Mesenchymal stem cell (in vitro differentiated cells and primary cell): ENCODE measurements around the gene RPL36.

ENCODE experiments used
- DNase-seq: peaks from one replicate; pipeline ENCODE4 v3.0.0-alpha.2; 2013
- H2AFZ ChIP-seq: one replicate; pipeline ENCODE4 v1.6.1; 2013; ENCODE audit warnings: low read depth, mild to moderate bottlenecking, control low read depth, inconsistent platforms, low read length, moderate library complexity
- H2AK5ac ChIP-seq: 2 replicates; pipeline ENCODE4 v1.6.1; 2013; ENCODE audit warnings: low read length, moderate library complexity, mild to moderate bottlenecking, inconsistent platforms; ENCODE audit not compliant: severe bottlenecking
- H2BK120ac ChIP-seq: one replicate; pipeline ENCODE4 v1.6.1; 2013; ENCODE audit warnings: low read depth, mild to moderate bottlenecking, inconsistent platforms, low read length, moderate library complexity
- H2BK12ac ChIP-seq, 2 experiments: one replicate each; pipeline ENCODE4 v1.6.1; 2013; ENCODE audit warnings: inconsistent platforms in 2 of 2, low read length in 2 of 2, mild to moderate bottlenecking in 2 of 2, moderate library complexity in 2 of 2, control low read depth in 1 of 2
- H2BK15ac ChIP-seq: one replicate; pipeline ENCODE4 v1.6.1; 2013; ENCODE audit warnings: mild to moderate bottlenecking, low read depth, inconsistent platforms; ENCODE audit not compliant: poor library complexity, severe bottlenecking
- H2BK5ac ChIP-seq: 2 replicates; pipeline ENCODE4 v1.6.1; 2013; ENCODE audit warnings: low read depth, mild to moderate bottlenecking, low read length, control low read depth, inconsistent platforms; ENCODE audit not compliant: poor library complexity, severe bottlenecking
- H3K14ac ChIP-seq, 2 experiments: one replicate each; pipeline ENCODE4 v1.6.1; 2013; ENCODE audit warnings: inconsistent platforms in 2 of 2, low read length in 2 of 2, control low read depth in 1 of 2, mild to moderate bottlenecking in 1 of 2, moderate library complexity in 1 of 2
- H3K18ac ChIP-seq, 2 experiments: one replicate each; pipeline ENCODE4 v1.6.1; 2013; ENCODE audit warnings: inconsistent platforms in 2 of 2, low read length in 2 of 2, control low read depth in 1 of 2, low read depth in 1 of 2, mild to moderate bottlenecking in 1 of 2
- H3K23ac ChIP-seq, 2 experiments: one replicate each; pipeline ENCODE4 v1.6.1; 2013; ENCODE audit warnings: inconsistent platforms in 2 of 2, low read length in 2 of 2, mild to moderate bottlenecking in 2 of 2, moderate library complexity in 2 of 2, control low read depth in 1 of 2
- H3K27ac ChIP-seq: 2 replicates; pipeline ENCODE4 v1.5.1; 2013; ENCODE audit warnings: mild to moderate bottlenecking, moderate library complexity, low read length, control low read depth, inconsistent platforms; ENCODE audit not compliant: poor library complexity, severe bottlenecking
- H3K27me3 ChIP-seq, 2 experiments: 2 replicates each; pipeline versions ENCODE4 v1.6.1 to v1.7.0; 2013; ENCODE audit warnings: low read length in 2 of 2, mild to moderate bottlenecking in 2 of 2, moderate library complexity in 2 of 2, control low read depth in 1 of 2, inconsistent platforms in 1 of 2; ENCODE audit not compliant: control insufficient read depth in 1 of 2, insufficient read depth in 1 of 2
- H3K36me3 ChIP-seq, 2 experiments: 2 replicates each; pipeline versions ENCODE4 v1.6.1 to v1.7.0; 2013; ENCODE audit warnings: low read length in 2 of 2, control low read depth in 1 of 2, inconsistent platforms in 1 of 2, low read depth in 1 of 2, mild to moderate bottlenecking in 1 of 2; ENCODE audit not compliant: insufficient read depth in 2 of 2, control insufficient read depth in 1 of 2
- H3K4ac ChIP-seq, 2 experiments: one replicate each; pipeline ENCODE4 v1.6.1; 2013; ENCODE audit warnings: inconsistent platforms in 2 of 2, low read length in 2 of 2, mild to moderate bottlenecking in 2 of 2, moderate library complexity in 2 of 2, control low read depth in 1 of 2, low read depth in 1 of 2
- H3K4me1 ChIP-seq: 2 replicates; pipeline ENCODE4 v1.6.1; 2013; ENCODE audit warnings: low read depth, low read length, control low read depth; ENCODE audit not compliant: control insufficient read depth, insufficient read depth
- H3K4me2 ChIP-seq: 2 replicates; pipeline ENCODE4 v1.6.1; 2013; ENCODE audit warnings: low read length, mild to moderate bottlenecking, inconsistent platforms; ENCODE audit not compliant: poor library complexity, severe bottlenecking
- H3K4me3 ChIP-seq, 2 experiments: 2 replicates each; pipeline versions ENCODE4 v1.5.1 to v1.7.0; 2013; ENCODE audit warnings: low read length in 2 of 2, mild to moderate bottlenecking in 2 of 2, control low read depth in 1 of 2, low read depth in 1 of 2; ENCODE audit not compliant: insufficient read depth in 1 of 2
- H3K79me1 ChIP-seq: replicated peaks from 2 replicates; pipeline ENCODE4 v1.6.1; 2013; ENCODE audit warnings: mild to moderate bottlenecking, control low read depth, low read length, inconsistent platforms; ENCODE audit not compliant: poor library complexity, severe bottlenecking
- H3K9ac ChIP-seq: 2 replicates; pipeline ENCODE4 v1.7.0; 2013; ENCODE audit warnings: mild to moderate bottlenecking, low read length, moderate library complexity
- H3K9me3 ChIP-seq: 2 replicates; pipeline ENCODE4 v1.7.0; 2013; ENCODE audit warnings: mild to moderate bottlenecking, low read length; ENCODE audit not compliant: control insufficient read depth
- H4K8ac ChIP-seq: one replicate; pipeline ENCODE4 v1.6.1; 2013; ENCODE audit warnings: inconsistent platforms, mild to moderate bottlenecking, low read length, moderate library complexity
- H4K91ac ChIP-seq: one replicate; pipeline ENCODE4 v1.6.1; 2013; ENCODE audit warnings: mild to moderate bottlenecking, low read length, inconsistent platforms
- WGBS: methylation state at CpG from one replicate; pipeline ENCODE4 v1.1.7; 2013; ENCODE audit warnings: mixed read lengths; 5-methylcytosine and 5-hydroxymethylcytosine counted together

Gene RPL36

DNA sequence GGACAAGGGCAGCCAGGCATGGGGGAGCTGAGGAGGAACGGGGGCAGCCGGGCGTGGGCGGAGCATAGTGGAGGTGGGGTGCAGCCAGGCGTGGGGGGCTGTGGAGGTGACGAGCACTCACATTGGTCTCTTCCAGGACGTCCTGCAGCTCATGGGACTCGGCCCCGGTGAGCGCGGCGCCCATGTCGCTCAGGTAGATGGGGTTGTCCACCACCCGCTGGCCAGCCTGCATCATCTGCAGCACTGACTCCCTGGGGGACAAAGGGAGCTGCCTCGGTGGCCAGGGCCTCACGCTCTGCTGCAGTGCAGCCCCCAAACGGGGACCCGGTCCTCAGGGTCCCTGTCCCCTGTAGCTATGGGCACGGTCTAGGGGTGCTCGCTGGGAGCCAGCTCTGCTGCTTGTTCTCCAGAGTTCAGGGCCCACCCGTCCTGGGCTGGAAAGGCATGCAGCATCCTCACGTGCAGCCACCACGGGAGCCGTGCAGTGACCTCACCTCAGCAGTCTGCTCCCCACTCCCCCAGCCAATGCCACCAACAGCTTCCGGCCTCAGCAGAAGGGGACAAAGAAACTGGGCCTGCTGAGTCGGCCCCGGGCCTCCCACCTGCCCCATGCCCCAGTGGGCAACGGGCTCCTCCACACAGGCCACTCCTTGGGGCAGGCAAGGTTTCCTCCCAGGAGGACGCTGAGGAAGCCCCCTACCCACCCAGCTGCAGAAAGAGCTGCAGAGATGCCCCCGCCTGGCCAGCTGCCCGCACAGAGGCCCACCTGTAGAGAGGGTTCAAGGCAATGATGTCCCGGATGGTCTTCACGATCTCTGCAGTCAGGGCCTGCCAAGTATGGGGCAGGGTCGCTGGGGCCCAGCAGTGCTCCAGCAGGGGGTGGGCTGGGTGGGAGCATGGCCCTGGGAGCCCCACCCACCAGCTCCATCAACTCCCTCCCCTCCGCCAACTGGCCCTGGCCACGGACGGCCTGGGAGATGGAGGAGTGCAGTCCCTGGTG lies 17.8 kb downstream of the RPL36 start:
- H3K4me3 ChIP-seq = no peak overlapping the region
- H2BK12ac ChIP-seq = no peak overlapping the region
- no peak overlapping the region for H4K8ac ChIP-seq
- no peak for DNase-seq
- H3K27me3 ChIP-seq = no peaks in the 10 kb centered on the region
- no peak overlapping the region for H2BK120ac ChIP-seq
- H2AK5ac ChIP-seq = no peak overlapping the region
- no peak overlapping the region for H3K9ac ChIP-seq
- no peak overlapping the region for H3K4me2 ChIP-seq
- no peak overlapping the region for H3K4ac ChIP-seq
- peaks cover 41% of the 10 kb centered on the region for H3K79me1 ChIP-seq
- H3K4me1 ChIP-seq = no peaks in the 10 kb centered on the region
- no peak overlapping the region for H3K14ac ChIP-seq
- H3K27ac ChIP-seq = no peak overlapping the region
- no peak overlapping the region for H2BK15ac ChIP-seq
- H3K18ac ChIP-seq = no peak overlapping the region
- H4K91ac ChIP-seq = no peak overlapping the region
- H2AFZ ChIP-seq = no peak overlapping the region
- 97% methylated on average over 33 of the region's 37 CpGs for WGBS
- peaks cover 80 to 90% of the 10 kb centered on the region in 2 experiments for H3K36me3 ChIP-seq
- no peaks in the 10 kb centered on the region for H3K9me3 ChIP-seq
- no peak overlapping the region for H3K23ac ChIP-seq
- no peak overlapping the region for H2BK5ac ChIP-seq

GRCh38 chr19:5711025-5711424 lies 20.9 kb downstream of the RPL36 start:
- peaks cover 63 to 73% of the 10 kb centered on the region in 2 experiments for H3K36me3 ChIP-seq
- no peak overlapping the region for H2BK12ac ChIP-seq
- H3K9ac ChIP-seq = no peak overlapping the region
- H3K23ac ChIP-seq = no peak overlapping the region
- no peak overlapping the region for H3K4ac ChIP-seq
- H3K4me3 ChIP-seq = no peak overlapping the region
- H3K4me1 ChIP-seq = no peaks in the 10 kb centered on the region
- H2AFZ ChIP-seq = no peak overlapping the region
- H3K27me3 ChIP-seq = no peaks in the 10 kb centered on the region
- no peak overlapping the region for H4K91ac ChIP-seq
- H3K14ac ChIP-seq = no peak overlapping the region
- no peak overlapping the region for H2BK15ac ChIP-seq
- H3K9me3 ChIP-seq = no peaks in the 10 kb centered on the region
- H3K4me2 ChIP-seq = no peak overlapping the region
- H3K79me1 ChIP-seq = peaks cover 40% of the 10 kb centered on the region
- no peak overlapping the region for H4K8ac ChIP-seq
- no peak overlapping the region for H3K18ac ChIP-seq
- H2BK120ac ChIP-seq = no peak overlapping the region
- DNase-seq = no peak
- no peak overlapping the region for H3K27ac ChIP-seq
- no peak overlapping the region for H2BK5ac ChIP-seq
- no peak overlapping the region for H2AK5ac ChIP-seq
- WGBS = 93% methylated on average over 8 of the region's 8 CpGs

DNA sequence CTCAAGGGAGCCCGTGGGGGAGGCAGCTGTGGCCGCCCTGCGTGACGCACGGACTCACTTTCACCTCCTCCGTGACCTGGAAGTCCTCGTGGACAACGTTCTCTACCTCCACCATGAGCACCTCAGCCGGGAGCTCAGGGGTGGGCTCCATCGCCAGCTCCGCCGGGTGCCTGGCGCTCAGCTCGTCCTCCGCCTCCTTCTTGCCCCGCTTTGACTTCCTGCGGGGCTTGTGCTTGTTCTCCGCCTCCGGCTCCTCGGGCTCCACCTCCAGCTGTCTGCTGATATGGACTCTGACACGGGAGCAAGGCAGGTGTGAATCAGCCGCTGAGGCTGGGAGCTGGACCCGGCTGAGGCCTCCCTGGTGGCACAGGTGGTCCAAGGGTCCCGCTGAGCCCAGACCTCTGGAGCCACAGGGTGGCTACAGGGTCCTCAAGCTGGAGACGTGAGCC lies 21.6 kb downstream of the RPL36 start:
- Histone ChIP-seq H3K4me2 (no peak overlapping the region), H3K27ac (no peak overlapping the region), H2BK15ac (no peak overlapping the region), H2BK12ac (no peak overlapping the region), H2BK5ac (no peak overlapping the region), H3K9me3 (no peaks in the 10 kb centered on the region), H3K4me3 (no peak overlapping the region), H2BK120ac (no peak overlapping the region), H4K91ac (no peak overlapping the region), H2AK5ac (no peak overlapping the region), H3K4me1 (no peaks in the 10 kb centered on the region), H3K27me3 (no peaks in the 10 kb centered on the region), H2AFZ (no peak overlapping the region), H3K14ac (no peak overlapping the region), H3K36me3 (peaks cover 57 to 66% of the 10 kb centered on the region in 2 experiments), H3K4ac (no peak overlapping the region), H3K23ac (no peak overlapping the region), H3K79me1 (peaks cover 40% of the 10 kb centered on the region), H3K18ac (no peak overlapping the region), H4K8ac (no peak overlapping the region), H3K9ac (no peak overlapping the region)
- DNase-seq = no peak
- WGBS = 92% methylated on average over 25 of the region's 25 CpGs

GRCh38 chr19:5713228-5713627 lies 23.1 kb downstream of the RPL36 start:
- H2BK12ac ChIP-seq = no peak overlapping the region
- H3K27me3 ChIP-seq = no peaks in the 10 kb centered on the region
- H3K18ac ChIP-seq = no peak overlapping the region
- peaks cover 32% of the 10 kb centered on the region for H3K79me1 ChIP-seq
- no peak overlapping the region for H2AK5ac ChIP-seq
- no peak overlapping the region for H2BK120ac ChIP-seq
- peaks cover 53 to 57% of the 10 kb centered on the region in 2 experiments for H3K36me3 ChIP-seq
- no peak overlapping the region for H2BK5ac ChIP-seq
- no peak overlapping the region for H3K23ac ChIP-seq
- no peak overlapping the region for H2BK15ac ChIP-seq
- H3K9ac ChIP-seq = no peak overlapping the region
- WGBS = 95% methylated on average over 9 of the region's 9 CpGs
- DNase-seq = no peak
- H3K27ac ChIP-seq = no peak overlapping the region
- H3K4ac ChIP-seq = no peak overlapping the region
- no peak overlapping the region for H4K8ac ChIP-seq
- no peaks in the 10 kb centered on the region for H3K9me3 ChIP-seq
- H3K4me1 ChIP-seq = peaks cover 9% of the 10 kb centered on the region
- H2AFZ ChIP-seq = no peak overlapping the region
- no peak overlapping the region for H3K4me2 ChIP-seq
- no peak overlapping the region for H4K91ac ChIP-seq
- H3K14ac ChIP-seq = no peak overlapping the region
- no peak overlapping the region for H3K4me3 ChIP-seq
